ENCODE measurements around the gene KCP.

Gene KCP

DNA sequence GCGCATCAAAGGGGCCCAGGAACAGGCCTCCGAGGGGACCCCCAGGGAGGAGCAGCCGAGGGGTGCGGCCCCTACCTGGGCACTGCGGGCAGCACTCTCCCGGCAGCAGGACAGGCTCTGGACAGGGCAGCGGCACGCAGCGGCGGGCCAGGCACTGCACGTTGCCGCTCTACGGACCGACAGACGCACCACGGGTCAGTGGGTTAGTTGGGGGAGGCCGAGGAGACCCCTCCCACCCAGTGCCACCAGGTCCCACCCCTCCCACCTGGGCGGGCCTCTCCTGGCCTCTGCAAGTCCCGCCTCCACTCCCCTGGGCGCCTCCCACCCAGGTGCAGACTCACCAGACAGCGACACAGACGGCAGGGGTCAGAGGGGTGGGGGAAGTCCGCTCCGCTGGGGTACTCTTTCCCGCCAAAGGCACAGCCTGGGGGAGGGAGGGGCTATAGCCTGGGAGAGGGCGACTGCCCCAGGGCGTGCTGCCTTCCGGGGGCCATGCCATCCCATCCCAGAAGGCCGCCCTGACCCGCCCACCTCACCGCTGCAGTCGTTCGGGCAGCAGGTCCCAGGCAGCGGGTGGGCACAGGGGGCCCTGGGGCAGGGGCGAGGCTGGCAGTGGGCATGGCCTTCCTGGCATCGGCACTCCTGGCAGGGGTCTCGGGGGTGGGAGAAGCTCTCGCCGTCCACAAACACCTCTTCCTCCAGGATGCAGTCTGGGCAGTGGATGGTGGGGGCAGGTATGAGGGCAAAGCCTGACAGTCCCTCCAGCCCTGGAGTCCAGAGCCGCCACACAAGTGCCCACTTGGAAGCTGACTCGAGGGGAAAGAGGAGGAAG lies 19.2 kb downstream of the KCP start:
- no peak overlapping the region for H3K4me3 ChIP-seq (ENCODE audit: low read length, poor library complexity, severe bottlenecking)

GRCh38 chr7:128890306-128891109 lies 20.0 kb downstream of the KCP start:
- TF ChIP-seq CTCF (conservative IDR thresholded peaks at IDR 0.05; ENCODE audit: low read length), result no peak
- no peak for TF ChIP-seq EZH2phosphoT487 (IDR thresholded peaks at IDR 0.05; ENCODE audit: borderline replicate concordance)
- H3K79me2 ChIP-seq (ENCODE audit: insufficient read depth, low read length), result no peaks in the 10 kb centered on the region
- no peak overlapping the region for H3K9ac ChIP-seq (ENCODE audit: low read depth, low read length, poor library complexity, severe bottlenecking)
- no peaks in the 10 kb centered on the region for H3F3A ChIP-seq (ENCODE audit: low read depth)
- H3K27me3 ChIP-seq (ENCODE audit: insufficient read depth, low read length, poor library complexity, severe bottlenecking), result no peaks in the 10 kb centered on the region
- H3K36me3 ChIP-seq (ENCODE audit: insufficient read depth, low read length), result no peaks in the 10 kb centered on the region
- no peak overlapping the region for H3K4me2 ChIP-seq (ENCODE audit: low read depth, low read length, poor library complexity, severe bottlenecking)
- no peaks in the 10 kb centered on the region for H4K20me1 ChIP-seq (ENCODE audit: insufficient read depth, low read length, poor library complexity, severe bottlenecking)
- no peaks in the 10 kb centered on the region for H3K9me2 ChIP-seq (replicated peaks; ENCODE audit: low read depth, low read length)
- no peak overlapping the region for H2AFZ ChIP-seq (ENCODE audit: low read length)
- no peak overlapping the region for H3K4me3 ChIP-seq (ENCODE audit: low read length, poor library complexity, severe bottlenecking)
- H3K9me3 ChIP-seq (ENCODE audit: insufficient read depth, low read depth, low read length), result no peaks in the 10 kb centered on the region
- H3K4me1 ChIP-seq (ENCODE audit: insufficient read depth, low read length, poor library complexity, severe bottlenecking), result no peaks in the 10 kb centered on the region

More for the DNA sequence above, 19.2 kb downstream of the KCP start:
- Histone ChIP-seq H3K4me2 (ENCODE audit: low read depth, low read length, poor library complexity, severe bottlenecking) (no peak overlapping the region), H3K9me3 (ENCODE audit: insufficient read depth, low read depth, low read length) (no peaks in the 10 kb centered on the region), H3K4me1 (ENCODE audit: insufficient read depth, low read length, poor library complexity, severe bottlenecking) (no peaks in the 10 kb centered on the region), H3K27me3 (ENCODE audit: insufficient read depth, low read length, poor library complexity, severe bottlenecking) (no peaks in the 10 kb centered on the region), H3K9ac (ENCODE audit: low read depth, low read length, poor library complexity, severe bottlenecking) (no peak overlapping the region), H4K20me1 (ENCODE audit: insufficient read depth, low read length, poor library complexity, severe bottlenecking) (no peaks in the 10 kb centered on the region), H2AFZ (ENCODE audit: low read length) (no peak overlapping the region), H3K79me2 (ENCODE audit: insufficient read depth, low read length) (no peaks in the 10 kb centered on the region), H3F3A (ENCODE audit: low read depth) (no peaks in the 10 kb centered on the region), H3K9me2 (replicated peaks; ENCODE audit: low read depth, low read length) (no peaks in the 10 kb centered on the region), H3K36me3 (ENCODE audit: insufficient read depth, low read length) (no peaks in the 10 kb centered on the region)
- TF ChIP-seq CTCF (conservative IDR thresholded peaks at IDR 0.05; ENCODE audit: low read length), result no peak

DNA sequence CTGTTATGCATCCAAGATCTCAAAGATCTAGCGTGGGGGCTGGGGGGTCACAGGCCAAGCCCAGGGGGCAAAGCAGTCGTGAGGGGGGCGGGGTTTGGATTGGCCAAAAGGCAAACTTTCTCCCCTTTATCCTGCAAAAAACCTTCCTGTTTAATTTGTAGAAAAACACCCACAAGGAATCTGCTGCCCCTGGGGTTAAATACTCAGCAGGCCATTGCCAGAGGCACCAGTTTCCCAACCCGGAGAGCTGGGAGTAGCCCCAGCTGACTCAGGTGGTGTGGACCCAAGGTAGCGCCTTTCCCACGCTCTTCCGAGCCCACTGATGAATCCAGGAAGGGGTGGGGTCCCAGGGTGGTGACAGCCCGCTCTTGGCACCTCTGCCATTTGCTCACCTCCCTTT lies 21.4 kb downstream of the KCP start:
- no peak for TF ChIP-seq EZH2phosphoT487 (IDR thresholded peaks at IDR 0.05; ENCODE audit: borderline replicate concordance)
- TF ChIP-seq CTCF (conservative IDR thresholded peaks at IDR 0.05; ENCODE audit: low read length), result no peak

More for the DNA sequence above, 21.4 kb downstream of the KCP start:
- Histone ChIP-seq H3K36me3 (ENCODE audit: insufficient read depth, low read length) (no peaks in the 10 kb centered on the region), H3K4me1 (ENCODE audit: insufficient read depth, low read length, poor library complexity, severe bottlenecking) (no peaks in the 10 kb centered on the region), H3K4me2 (ENCODE audit: low read depth, low read length, poor library complexity, severe bottlenecking) (no peak overlapping the region), H3K27me3 (ENCODE audit: insufficient read depth, low read length, poor library complexity, severe bottlenecking) (no peaks in the 10 kb centered on the region), H3K79me2 (ENCODE audit: insufficient read depth, low read length) (no peaks in the 10 kb centered on the region), H3K9me2 (replicated peaks; ENCODE audit: low read depth, low read length) (no peaks in the 10 kb centered on the region), H3K9me3 (ENCODE audit: insufficient read depth, low read depth, low read length) (no peaks in the 10 kb centered on the region), H4K20me1 (ENCODE audit: insufficient read depth, low read length, poor library complexity, severe bottlenecking) (no peaks in the 10 kb centered on the region), H3K4me3 (ENCODE audit: low read length, poor library complexity, severe bottlenecking) (no peak overlapping the region), H2AFZ (ENCODE audit: low read length) (no peak overlapping the region), H3K9ac (ENCODE audit: low read depth, low read length, poor library complexity, severe bottlenecking) (no peak overlapping the region), H3F3A (ENCODE audit: low read depth) (no peaks in the 10 kb centered on the region)
